ENCODE data around the gene GPR137C.

Gene GPR137C, protein sequence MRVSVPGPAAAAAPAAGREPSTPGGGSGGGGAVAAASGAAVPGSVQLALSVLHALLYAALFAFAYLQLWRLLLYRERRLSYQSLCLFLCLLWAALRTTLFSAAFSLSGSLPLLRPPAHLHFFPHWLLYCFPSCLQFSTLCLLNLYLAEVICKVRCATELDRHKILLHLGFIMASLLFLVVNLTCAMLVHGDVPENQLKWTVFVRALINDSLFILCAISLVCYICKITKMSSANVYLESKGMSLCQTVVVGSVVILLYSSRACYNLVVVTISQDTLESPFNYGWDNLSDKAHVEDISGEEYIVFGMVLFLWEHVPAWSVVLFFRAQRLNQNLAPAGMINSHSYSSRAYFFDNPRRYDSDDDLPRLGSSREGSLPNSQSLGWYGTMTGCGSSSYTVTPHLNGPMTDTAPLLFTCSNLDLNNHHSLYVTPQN

DNA sequence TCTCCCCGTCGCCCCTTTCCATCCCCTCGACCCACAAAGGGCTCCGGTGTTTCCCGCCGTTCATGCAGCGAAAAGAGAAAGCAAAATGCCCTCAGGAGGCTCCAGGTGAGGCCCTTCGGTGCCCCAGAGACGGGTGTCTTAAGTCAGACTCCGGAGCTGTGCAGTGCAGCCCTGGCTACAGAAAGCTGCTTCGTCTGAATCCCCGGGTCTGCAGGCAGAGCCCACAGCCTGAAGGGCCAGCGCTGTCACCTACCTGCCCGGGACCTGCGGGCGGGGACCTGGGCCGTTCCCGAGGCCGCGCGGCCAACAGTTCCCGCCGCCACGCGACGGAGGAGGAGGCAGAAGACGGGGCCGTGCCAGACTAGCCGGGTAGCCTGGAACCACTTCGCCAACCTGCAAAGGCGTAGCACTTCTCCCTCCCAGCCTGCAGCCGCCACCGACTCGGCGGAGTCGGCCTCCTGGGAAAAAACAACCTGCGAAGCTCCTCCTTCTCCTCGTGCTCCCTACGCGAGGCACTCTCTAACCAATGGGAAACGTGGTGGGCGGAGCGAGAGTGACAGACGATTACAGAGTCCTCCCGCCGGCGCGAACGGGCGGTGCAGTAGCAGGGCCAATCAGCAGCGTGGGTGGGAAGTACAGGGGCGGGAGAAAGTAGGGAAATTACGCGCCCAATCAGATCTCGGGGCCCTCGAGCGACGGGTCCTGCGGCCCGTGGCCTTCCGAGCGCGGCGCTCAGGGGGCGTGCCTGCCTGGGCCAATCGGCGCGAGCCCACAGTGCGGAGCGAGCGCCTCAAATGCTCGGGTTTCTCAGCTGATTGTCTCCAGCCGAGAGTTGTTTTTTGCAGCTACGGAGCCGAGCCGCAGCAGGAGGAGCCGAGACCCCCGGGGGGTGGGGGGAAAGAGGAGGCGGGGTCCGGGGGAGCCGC lies at the start of gene GPR137C, which contains the start of gene TXNDC16:
Gene GPR137C, plus strand, starts transcription at position 774 of the 926 bp plus-strand sequence. CDS start 312 bp downstream, outside the sequence.
Gene TXNDC16, minus strand, starts transcription at position 443 of the 926 bp plus-strand sequence. CDS start 8,948 bp downstream, outside the sequence.
- DNase-seq (ENCODE audit: low read depth in 2 of 2) = peak; percentile 98 to 100

DNA sequence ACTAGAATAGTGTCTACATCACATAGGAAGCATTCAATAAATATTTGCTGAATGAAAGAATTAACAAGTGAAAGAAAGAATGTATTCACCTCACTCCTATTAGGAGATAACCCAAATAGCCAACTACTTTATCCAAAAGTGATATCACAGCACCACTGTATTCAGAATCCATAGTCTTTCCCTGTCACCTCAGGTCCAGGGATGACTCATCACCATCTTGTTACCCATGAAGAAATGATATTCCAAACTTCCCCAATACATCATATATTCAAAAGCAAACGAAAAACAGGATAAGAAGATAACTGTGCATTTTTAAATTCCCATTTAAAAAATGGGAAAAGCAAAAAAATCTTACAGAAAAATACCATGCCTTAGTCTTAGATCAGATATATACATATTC lies 39.4 kb upstream of the GPR137C start:
- no peak for DNase-seq (ENCODE audit: low read depth in 2 of 2)

DNA sequence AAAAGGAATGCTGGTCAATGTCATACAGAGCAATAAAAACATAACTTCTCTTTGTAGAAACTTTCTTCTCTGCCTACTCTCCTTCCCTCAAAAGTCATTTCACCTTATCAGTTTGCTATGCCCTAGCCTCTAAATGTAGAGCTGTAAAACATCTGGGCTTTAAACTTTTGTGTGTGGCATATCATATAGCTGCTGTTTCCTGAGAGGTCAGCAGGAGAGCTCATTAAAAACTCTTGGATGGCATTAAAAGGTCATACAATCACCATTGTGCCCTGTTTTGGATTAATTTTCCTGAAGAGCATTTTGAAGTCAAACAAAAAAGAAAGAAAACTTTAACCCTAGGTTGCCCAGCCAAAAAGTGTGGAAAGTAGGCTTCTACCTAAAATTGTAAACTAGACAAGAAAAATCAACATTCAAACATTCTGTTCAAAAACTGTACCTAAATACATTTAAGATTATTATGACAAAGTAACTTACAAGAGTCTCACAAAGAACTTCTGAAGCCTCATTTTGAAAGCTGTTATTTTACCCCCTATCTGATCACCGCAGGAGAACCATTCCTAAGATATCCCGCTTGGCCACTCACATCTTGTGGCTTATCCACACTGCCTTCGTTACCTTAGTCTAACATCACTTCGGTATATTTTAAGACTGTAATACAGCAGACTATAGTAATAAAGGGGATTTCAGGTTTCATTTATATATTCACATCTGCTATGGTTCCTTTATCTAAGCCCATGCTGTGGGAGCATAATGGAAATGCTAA lies 38.4 kb upstream of the GPR137C start:
- no peak for DNase-seq (ENCODE audit: low read depth in 2 of 2)

DNA sequence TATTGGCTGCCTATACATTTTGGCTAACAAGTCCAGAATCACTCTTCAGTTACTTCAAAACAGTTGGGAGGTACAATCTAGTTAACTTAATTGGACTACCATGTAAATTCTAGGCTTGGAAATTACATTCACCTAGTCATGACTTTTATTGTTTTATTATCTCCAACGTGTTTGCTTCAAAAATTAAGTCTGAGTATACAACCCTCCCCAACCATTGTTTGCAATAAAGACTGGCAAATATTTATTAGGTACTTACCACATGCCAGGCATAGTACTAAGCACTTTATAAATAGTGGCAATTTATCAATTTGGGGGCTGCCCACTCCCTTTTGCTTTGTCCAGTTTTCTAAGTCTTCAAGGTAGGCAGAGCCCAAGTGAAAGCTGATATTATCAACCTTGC lies 30.6 kb upstream of the GPR137C start:
- no peak for DNase-seq (ENCODE audit: low read depth in 2 of 2)

DNA sequence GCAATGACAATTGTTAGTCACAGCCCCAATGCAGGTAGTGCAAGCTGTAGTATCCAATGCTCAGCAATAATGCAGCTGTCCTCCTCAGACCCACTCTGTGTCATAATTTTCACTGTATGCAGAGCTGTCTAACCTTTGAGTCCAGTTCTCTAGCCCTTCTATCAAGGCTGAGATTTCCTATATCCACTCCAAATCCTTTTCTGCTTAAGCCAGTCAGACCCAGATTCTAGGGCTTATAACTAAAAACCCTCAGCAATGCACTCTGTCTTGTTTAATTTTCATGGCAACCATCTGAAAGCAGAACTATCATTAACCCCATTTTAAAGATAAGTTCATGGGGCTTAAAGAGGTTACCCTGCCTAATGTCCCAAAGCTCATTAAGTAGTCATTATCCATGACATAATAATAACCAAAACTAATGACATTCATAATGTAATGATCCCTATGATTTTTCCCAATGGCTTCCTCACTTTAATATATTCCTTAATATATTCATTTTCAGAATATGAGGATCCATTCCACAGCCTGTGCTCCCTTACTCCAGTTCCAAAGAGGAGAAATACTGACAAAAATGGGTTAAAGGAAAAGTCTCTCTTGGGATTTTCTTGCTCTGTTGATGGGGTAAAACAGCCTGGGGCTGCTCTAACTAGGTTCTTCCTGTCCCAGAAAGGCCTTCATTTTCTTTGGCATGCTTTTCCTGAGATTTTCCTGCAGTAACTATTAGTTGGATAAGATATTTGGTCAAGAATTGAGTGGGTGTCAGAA lies 29.9 kb upstream of the GPR137C start:
- no peak for DNase-seq (ENCODE audit: low read depth in 2 of 2)

DNA sequence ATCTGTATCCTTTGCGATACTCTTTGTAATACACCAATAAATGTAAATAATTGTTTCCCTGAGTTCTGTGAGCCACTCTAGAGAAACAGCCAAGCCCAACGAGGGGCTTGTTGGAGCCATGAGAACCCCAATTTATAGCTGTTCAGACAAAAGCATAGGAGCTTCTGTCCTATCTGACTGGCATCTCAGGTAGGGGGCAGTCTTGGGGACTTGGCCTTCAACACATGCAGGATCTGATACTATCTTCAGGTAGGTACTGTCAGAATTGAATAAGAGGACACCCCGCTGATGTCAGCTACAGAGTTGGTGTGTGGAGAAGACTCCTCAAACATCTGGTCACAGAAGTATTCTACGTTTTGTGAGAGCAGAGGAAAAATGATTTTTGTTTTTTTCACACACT lies 25.6 kb upstream of the GPR137C start:
- no peak for DNase-seq (ENCODE audit: low read depth in 2 of 2)

DNA sequence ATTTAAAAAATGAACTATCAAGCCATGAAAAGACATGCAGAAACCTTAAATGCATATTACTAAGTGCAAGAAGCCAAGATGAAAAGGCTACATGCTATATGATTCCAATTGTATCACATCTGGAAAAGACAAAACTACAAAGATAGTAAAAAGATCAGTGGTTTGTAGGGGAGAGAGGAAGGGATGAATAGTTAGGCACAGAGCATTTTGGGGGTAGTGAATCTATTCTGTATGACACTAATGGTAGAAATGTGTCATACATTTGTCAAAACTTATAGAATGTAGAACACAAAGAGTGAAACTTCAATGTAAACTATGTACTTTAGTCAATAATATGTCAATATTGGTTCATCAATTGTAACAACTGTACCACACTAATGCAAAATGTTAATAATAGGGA lies 21.2 kb upstream of the GPR137C start:
- no peak for DNase-seq (ENCODE audit: low read depth in 2 of 2)

DNA sequence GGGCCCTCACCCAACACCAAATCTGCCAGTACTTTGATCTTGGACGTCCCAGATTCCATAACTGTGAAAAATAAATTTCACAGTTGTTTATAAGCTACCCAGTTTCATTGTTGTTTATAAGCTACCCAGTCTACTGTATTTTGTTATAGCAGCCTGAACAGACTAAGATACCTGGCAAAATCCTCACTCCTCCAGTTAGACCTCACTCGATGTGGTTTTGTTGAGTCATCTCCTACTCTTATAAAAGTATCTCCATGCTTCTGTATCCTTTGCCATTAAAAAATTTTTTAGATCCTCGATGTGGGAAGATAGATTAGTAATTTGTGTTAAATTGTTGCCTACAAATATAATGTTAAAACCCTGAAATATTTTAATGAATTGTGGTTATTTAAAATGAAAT lies 16.4 kb upstream of the GPR137C start:
- no peak for DNase-seq (ENCODE audit: low read depth in 2 of 2)

DNA sequence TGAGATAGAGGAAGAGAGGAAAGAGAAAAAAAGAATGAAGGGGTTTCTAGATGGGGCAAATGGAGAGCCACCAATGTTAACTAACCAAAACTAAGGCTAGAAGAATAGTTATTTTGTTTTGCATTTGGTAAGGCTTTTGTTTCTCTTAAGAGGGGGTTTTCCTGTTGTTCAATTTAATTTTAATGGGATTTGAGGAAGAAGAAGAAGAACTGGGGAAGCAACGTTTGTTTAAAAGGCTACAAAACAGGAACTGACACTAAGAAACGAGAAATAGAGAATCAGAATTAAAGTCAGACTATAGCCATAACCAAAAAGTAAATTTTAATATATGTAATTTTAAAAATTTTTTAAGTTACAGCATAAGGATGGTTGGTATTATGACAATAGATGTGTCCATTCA lies 14.0 kb upstream of the GPR137C start:
- no peak for DNase-seq (ENCODE audit: low read depth in 2 of 2)

DNA sequence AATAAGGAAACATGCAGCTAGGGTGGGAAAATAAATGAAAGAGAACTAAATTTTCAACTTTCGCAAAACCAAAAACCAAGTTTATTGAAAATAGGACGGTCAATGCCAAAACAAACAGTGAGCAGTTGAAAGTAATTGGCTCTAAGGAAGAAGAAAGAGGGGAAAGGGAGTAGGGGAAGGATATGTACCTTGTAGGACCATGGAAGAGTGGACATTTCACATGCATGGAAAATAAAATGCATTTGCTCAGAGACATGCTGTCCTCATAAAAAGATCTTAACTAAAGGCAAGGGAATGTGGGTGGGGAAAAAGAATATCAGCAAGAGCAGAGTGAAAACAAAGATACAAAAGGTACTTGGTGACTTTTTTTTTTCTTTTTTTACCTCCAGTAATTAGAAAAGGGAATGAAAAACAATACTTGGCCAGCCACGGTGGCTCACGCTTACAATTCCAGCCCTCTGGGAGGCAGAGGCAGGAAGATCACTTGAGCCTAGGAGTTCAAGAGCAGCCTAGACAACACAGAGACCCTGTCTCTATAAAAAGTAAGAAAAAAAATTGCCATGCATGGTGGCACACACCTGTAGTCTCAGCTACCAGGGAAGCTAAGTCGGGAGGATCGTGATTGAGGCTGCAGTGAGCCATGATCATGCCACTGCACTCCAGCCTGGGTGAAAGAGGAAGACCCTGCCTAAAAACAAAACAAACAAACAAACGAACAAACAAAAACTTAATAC lies 6.9 kb upstream of the GPR137C start:
- no peak for DNase-seq (ENCODE audit: low read depth in 2 of 2)

DNA sequence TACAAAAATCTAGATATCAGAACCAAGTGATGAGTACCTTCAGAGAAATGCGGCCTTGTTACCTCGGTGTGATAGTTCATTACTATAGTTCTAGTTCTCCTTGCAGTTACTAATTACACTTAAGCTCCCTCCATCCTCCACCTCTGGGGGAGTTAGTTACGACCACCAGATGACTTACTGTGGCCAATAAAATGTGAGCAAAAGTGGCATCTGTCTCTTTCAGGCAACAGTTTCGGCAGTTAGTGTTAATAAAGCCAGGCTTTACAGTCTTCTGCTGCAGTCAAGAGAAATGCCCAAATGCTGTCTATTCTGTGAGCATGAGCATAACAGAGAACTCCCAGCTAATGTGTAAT lies 6.3 kb upstream of the GPR137C start:
- no peak for DNase-seq (ENCODE audit: low read depth in 2 of 2)

DNA sequence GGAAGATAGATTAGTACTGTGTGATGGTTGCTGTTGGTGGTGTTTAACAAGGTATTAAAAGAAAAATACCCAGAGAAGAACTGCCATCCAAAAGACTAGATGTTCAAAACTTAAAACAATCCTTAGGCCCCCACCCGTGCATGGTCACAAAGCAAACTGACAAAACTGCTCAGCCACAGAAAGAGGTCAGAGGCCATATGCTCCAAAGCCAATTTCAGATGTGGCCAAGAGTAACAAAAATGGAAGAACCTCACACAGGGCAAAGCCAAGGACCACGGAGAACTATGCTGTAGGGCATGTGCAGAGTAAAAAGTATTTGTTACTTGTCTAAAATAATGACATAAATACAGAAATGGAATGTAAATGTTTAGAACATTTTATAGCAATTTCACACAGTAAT lies 5.6 kb upstream of the GPR137C start:
- no peak for DNase-seq (ENCODE audit: low read depth in 2 of 2)

DNA sequence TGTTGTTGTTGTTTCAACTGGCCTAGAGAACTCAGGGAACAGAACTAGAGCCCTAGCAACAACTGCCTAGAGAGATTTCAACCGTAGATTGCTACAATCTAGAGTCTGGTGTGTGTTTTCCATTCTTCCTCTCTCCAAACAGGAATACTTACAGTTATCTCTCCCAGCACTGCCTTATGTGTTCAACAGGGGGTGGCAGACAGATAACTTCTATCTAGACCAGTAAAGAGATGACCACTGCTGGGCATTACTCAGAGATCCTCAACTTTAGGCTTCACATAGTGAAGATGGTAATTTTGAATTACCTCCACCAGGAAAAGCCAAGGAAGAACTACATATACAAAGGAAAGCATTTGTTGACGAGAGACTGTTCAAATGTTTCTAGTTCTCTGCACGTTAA lies 5.1 kb upstream of the GPR137C start:
- DNase-seq (ENCODE audit: low read depth in 2 of 2) = no peak

DNA sequence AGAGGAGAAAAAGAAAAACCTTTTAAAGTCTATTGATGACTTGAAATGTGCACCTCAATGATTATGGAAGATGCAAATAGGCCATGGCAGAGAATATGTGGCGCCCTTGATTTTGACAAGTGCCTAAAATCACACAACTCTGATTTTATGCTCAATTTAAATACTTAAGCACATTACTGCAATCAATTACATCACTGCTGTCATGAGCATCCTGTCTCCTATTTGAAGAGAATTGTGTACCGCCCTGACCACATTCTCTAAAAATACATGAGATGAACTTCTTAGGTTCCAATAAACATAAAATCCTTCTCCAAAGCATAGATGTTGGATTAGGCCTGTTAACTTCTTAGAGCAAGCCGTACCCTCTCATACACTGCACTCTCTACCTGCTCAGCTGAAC lies 2.0 kb upstream of the GPR137C start:
- DNase-seq (ENCODE audit: low read depth in 2 of 2) = no peak

DNA sequence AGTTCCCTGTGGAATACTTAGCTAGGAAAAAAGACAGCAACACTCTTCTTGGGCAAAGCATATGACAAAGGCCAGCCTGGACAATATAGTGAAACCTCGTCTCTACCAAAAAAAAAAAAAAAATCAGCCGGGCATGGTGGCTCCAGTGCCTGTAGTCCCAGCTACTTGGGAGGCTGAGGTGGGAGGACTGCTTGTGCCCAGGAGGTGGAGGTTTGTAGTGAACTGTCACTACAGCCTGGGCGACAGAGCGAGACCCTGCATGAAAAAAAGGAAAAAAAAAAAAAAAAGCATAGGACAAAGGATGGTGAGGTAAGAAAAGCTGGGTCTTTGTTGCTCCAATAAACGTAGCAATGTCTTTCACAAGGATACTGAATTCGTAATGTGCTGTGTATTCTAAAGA lies 1.4 kb upstream of the GPR137C start:
- no peak for DNase-seq (ENCODE audit: low read depth in 2 of 2)

DNA sequence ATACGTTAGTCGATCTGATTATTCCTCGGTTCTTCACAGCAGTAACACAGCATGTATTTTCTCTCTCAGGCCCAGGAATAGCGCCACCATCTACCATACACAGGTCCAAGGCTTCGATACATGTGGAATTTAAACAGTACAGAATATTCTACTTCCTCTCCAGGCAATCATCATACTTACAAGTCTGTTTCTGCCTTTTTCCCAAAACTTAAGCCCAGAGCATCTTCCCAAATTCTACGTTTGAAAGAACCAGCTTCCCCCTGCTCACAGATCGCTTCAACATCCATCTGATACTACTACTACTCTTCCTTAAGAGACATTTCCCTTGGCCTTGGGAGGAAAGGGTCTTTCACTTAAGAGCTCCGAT lies 957 bp upstream of the GPR137C start:
- DNase-seq (ENCODE audit: low read depth in 2 of 2) = peak in 1 of 2 donors; percentile 2

DNA sequence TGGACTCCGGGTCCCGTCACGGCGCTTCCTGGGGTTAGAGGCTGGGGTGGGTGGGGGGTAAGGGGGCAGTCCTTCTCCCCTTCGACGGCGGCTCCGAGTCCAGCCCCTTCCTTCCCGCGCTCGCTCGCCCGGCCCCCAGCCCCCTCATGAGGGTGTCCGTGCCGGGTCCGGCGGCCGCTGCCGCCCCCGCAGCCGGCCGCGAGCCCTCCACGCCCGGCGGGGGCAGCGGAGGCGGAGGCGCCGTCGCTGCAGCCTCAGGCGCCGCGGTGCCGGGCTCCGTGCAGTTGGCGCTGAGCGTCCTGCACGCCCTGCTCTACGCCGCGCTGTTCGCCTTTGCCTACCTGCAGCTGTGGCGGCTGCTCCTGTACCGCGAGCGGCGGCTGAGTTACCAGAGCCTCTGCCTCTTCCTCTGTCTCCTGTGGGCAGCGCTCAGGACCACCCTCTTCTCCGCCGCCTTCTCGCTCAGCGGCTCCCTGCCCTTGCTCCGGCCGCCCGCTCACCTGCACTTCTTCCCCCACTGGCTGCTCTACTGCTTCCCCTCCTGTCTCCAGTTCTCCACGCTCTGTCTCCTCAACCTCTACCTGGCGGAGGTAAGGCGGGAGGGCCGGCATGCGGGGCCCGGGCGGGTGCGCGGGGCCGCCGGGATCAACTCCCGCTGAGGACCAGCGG lies 500 bp downstream of the GPR137C start:
- DNase-seq (ENCODE audit: low read depth in 2 of 2) = peak; percentile 25 to 32

DNA sequence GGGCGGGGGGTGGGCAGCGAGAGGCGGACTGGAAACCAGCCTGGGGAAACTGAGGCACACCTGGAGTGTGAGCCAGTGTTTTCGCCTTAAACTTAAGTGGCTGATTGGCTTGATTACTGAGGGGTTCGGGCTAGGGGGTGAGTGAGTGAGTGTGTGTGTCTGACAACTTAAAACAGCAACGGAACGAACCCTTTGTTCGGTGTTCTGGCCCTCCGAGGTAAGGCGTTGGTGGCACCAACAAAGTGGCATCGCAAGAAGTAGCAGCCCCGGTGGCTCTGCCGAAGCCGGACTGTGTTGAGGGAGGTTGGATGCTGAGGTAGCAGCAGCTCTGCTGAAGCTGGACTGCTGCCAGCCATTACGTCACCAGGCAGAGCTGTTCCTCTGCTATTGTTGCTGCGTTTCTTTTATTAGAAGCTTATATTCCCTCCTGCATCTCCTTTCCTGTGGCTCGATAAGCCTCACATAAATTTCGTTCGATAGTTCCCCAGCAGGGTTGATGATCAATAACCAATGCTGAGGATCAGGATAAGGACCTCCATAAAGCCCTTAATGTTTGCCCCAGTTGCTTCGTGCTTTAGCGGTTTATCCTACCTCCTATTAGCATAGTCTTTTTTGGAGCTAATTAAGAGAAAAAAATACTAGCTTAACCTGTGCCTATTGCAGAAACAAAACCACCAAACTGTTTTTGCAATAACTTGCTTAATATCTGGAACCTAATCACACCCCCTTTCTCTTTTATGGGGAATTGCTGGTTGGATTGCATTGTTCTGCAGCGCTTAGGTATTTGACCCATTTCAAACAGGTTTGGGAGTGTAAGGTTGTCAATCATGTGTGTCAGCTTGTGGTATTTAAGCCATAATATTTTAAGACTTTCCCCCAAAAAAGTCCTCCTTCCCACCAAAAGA lies 1.3 kb downstream of the GPR137C start:
- DNase-seq (ENCODE audit: low read depth in 2 of 2) = peak; percentile 71 to 73

DNA sequence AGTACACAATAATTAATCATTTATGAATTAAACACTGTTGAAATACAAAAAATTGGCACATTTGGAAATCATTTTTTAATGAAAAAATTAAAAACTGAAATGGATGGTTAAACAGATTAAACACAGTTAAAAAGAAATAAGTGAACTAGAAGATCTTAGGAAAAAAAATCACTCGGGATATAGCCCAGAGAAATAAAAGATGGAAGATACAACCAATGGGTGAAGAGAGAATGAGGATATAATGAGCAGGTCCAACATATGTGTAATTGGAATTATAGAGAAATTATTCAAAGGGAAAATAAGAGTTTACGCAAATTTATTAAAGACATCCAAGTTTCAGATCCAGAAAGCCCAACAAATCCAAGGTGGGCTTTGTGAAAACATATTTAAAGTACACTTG lies 6.1 kb downstream of the GPR137C start:
- no peak for DNase-seq (ENCODE audit: low read depth in 2 of 2)
